ENCODE measurements around the gene ELFN1. TPM values are rescaled to one million over a fixed set of nuclear protein-coding genes. Genes with fewer than 3 reads are reported as not detected.

The ELFN1 gene
- total RNA-seq, 4 donors from 2014 or later = 0.51 to 6.7 (median 3.6) TPM

- no peak for DNase-seq
- Histone ChIP-seq H3K9me3 (peaks cover 0 to 6% of the 10 kb centered on the region in 2 donors), H3K4me3 (no peak overlapping the region), H3K27ac (no peak overlapping the region), H3K36me3 (no peaks in the 10 kb centered on the region), H3K27me3 (no peaks in the 10 kb centered on the region), H3K4me1 (no peaks in the 10 kb centered on the region)
- TF ChIP-seq CTCF (IDR thresholded peaks at IDR 0.05) (no peak), POLR2A (IDR thresholded peaks at IDR 0.05) (no peak)
- intact Hi-C loops (cut with DNase I; ENCODE audit: low total_unique reads) = no loop called here
Measured at GRCh38 chr7:1703871-1704810, 34.1 kb downstream of the ELFN1 start.

GRCh38 chr7:1704811-1705738 is 35.0 kb downstream of the ELFN1 start:
- Histone ChIP-seq H3K4me1 (no peaks in the 10 kb centered on the region), H3K4me3 (no peak overlapping the region), H3K9me3 (peaks cover 0 to 11% of the 10 kb centered on the region in 2 donors), H3K27me3 (no peaks in the 10 kb centered on the region), H3K36me3 (no peaks in the 10 kb centered on the region), H3K27ac (no peak overlapping the region)
- DNase-seq = no peak
- intact Hi-C loops (cut with DNase I; ENCODE audit: low total_unique reads) = no loop called here
- no peak for TF ChIP-seq POLR2A (IDR thresholded peaks at IDR 0.05)
- no peak for TF ChIP-seq CTCF (IDR thresholded peaks at IDR 0.05)

- no peak overlapping the region for H3K4me3 ChIP-seq
- TF ChIP-seq CTCF (IDR thresholded peaks at IDR 0.05) (no peak), POLR2A (IDR thresholded peaks at IDR 0.05) (no peak)
- H3K4me1 ChIP-seq = no peaks in the 10 kb centered on the region
- no peaks in the 10 kb centered on the region for H3K36me3 ChIP-seq
- intact Hi-C loops (cut with DNase I; ENCODE audit: low total_unique reads) = no loop called here
- H3K27me3 ChIP-seq = no peaks in the 10 kb centered on the region
- no peak overlapping the region for H3K27ac ChIP-seq
- peaks cover 0 to 11% of the 10 kb centered on the region in 2 donors for H3K9me3 ChIP-seq
- no peak for DNase-seq
Measured at GRCh38 chr7:1705856-1706255, 35.8 kb downstream of the ELFN1 start.

- no peaks in the 10 kb centered on the region for H3K27me3 ChIP-seq
- no peak for DNase-seq
Measured at GRCh38 chr7:1706381-1706720, 36.3 kb downstream of the ELFN1 start.

More at GRCh38 chr7:1706381-1706720, 36.3 kb downstream of the ELFN1 start:
- Histone ChIP-seq H3K4me1 (no peaks in the 10 kb centered on the region), H3K36me3 (no peaks in the 10 kb centered on the region), H3K9me3 (peaks cover 0 to 11% of the 10 kb centered on the region in 2 donors), H3K27ac (no peak overlapping the region), H3K4me3 (no peak overlapping the region)
- no peak for TF ChIP-seq CTCF (IDR thresholded peaks at IDR 0.05)
- no peak for TF ChIP-seq POLR2A (IDR thresholded peaks at IDR 0.05)
- intact Hi-C loops (cut with DNase I; ENCODE audit: low total_unique reads) = no loop called here

All from uterus (tissue), 4 donors.